Esophagus muscularis mucosa (tissue), 4 donors: ENCODE data around the gene AFMID.

Source experiments
- CTCF ChIP-seq, 3 experiments: fragments of 200-600 bp in 2 of 3; fragments of 450-650 bp in 1 of 3; sonication (generic) in 2 of 3; IDR thresholded peaks; one replicate each; pipeline ENCODE4 v1.5.1; 2017 to 2019; ENCODE audit warnings: antibody characterized with exemption in 3 of 3, mild to moderate bottlenecking in 2 of 3, moderate library complexity in 1 of 3
- EP300 ChIP-seq: sonication (generic); formaldehyde crosslinking; IDR thresholded peaks from one replicate; pipeline ENCODE4 v1.6.1; 2017; ENCODE audit warnings: antibody characterized with exemption
- POLR2A ChIP-seq: fragments of 450-650 bp; IDR thresholded peaks from one replicate; pipeline ENCODE4 v1.6.1; 2017; ENCODE audit warnings: antibody characterized with exemption, moderate library complexity, mild to moderate bottlenecking, low read depth
- POLR2AphosphoS5 ChIP-seq, 2 donors: sonication (generic); formaldehyde crosslinking; IDR thresholded peaks; one replicate each; pipeline ENCODE4 v1.6.1; 2017; ENCODE audit warnings: antibody characterized with exemption in 2 of 2

GRCh38 chr17:78151514-78152008 is 35.6 kb upstream of the AFMID start:
- no peak for TF ChIP-seq POLR2A
- TF ChIP-seq CTCF (IDR thresholded peaks at IDR 0.05), result no peak
- no peak for TF ChIP-seq EP300
- TF ChIP-seq POLR2AphosphoS5 (IDR thresholded peaks at IDR 0.05), result no peak
